Fibroblast of upper back skin (primary cell): ENCODE data around the gene HORMAD2.
A peak's percentile ranks its signal among the peaks of the same experiment; 100 is the strongest.

Source experiments
- DNase-seq: peaks from one replicate; pipeline ENCODE4 v3.0.0-alpha.2; 2013

HORMAD2 gene

DNA sequence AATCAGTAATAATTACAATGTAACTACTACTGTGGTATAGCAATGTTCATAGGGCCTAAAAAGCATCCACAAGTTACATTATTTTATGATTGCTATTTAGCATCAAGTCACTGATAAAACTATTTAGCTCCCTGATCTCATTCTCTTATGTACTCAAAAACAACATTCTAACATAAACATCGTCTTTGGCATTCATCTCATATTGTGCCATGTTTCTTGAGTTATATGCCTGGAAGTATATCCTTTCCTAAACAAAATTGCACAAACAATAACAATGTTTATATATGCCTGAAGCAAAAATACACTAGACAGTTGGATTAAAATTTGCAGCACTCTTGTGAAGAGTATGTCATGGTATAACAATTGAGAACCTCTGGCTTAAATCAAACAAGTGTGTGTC, 34.1 kb downstream of the HORMAD2 start:
- no peak for DNase-seq

DNA sequence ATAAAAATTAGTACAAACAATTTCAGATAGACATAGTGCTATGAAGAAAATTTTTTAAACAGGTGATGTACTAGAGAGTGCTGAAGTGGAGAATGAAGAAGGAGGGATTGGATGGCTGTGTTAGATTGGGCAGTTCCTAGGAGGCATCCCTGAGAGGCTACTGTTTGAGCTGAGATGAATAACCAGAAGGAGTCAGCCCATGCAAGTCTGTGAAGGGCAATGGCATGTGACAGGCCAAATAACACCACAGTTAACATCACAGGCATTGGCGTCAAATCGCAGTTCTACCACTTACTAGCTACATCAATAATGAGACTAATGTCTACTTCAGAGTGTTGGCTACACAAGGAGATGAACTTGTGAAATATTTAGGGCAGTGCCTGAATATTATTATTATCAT, 35.4 kb downstream of the HORMAD2 start:
- DNase-seq, result no peak

DNA sequence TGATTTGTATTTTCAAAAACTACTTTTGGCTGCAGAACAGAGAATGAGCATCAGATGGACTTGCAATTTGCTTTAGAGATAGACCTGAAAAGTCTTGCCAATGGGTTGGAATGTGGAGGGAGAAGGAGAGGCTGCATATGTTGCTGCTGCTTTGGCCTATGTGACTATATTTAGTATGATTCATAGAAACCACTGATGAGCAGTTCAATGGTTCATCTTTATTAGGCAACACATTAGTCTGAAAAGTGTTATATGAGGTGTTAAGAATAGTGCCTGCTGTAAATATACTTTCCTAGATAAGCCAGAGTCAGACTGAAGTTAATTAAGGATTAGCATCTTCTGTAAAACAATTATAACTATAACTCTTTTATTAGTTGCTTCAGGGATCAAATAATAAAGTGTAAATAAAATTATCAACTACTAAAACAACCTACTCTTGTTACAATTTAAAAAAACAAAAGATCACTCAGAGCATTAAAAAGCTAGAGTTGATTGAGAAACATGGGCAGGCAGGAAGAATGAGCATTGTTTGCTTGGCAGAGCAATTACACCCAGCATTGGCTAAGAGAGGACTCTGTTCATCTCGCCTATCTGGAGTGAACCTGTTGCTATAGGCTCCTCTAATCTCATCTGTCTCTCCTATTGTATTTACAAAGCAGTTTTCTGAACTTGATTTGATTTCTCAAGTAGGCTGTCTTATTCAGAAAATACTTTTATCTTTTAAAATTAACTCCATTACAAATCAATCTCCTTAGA, 36.3 kb downstream of the HORMAD2 start:
- peak; percentile 76 for DNase-seq

DNA sequence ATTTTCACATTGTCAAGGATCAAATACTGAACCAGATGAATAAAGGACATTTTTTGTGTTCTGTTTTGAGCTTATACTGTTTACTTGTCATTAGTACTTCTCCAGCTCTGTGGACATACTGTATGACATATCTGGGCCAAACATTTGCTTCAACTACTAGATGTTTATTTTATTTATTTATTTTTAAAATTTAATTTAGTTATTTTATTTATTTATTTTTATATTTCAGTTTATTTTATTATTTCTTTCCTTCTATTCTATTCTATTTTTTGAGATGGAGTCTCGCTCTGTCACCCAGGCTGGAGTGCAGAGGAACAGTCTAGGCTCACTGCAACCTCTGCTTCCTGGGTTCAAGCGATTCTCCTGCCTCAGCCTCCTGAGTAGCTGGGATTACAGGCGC, 37.0 kb downstream of the HORMAD2 start:
- no peak for DNase-seq

DNA sequence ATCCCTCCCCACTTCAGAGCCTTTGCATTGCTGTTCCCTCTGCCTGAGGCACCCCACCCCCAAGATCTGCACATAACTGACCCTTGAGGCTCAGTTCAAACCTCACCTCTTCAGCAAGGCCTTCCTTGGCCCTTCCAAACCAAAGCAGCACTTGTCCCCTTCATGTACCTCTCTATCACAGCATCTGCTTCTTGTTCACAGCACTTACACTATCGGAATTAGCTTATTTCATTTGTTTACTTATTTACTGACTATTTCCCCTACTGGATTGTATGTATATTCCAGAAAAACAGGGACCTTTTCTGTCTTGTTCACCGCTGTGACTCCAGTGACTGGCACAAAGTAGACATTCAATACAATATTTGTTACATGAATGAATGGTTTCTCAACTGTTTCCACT, 38.0 kb downstream of the HORMAD2 start:
- no peak for DNase-seq

DNA sequence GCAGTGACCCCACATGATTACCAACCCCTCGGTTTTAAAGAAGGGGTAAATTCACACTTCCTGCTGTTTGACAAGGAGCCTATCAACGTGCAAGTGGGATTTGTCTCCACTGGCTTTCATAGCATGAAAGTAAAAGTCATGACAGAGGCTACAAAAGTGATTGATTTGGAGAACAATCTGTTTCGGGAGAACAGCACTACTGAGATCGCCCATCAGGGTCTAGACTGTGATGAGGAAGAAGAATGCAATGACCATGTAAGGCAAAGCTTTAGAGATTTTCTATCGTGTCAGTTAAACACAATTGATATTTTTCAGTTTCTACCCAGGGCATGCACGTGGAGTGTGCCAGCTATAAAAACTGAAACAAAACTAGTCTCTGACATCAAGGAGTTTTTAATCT, 41.7 kb downstream of the HORMAD2 start:
- no peak for DNase-seq

DNA sequence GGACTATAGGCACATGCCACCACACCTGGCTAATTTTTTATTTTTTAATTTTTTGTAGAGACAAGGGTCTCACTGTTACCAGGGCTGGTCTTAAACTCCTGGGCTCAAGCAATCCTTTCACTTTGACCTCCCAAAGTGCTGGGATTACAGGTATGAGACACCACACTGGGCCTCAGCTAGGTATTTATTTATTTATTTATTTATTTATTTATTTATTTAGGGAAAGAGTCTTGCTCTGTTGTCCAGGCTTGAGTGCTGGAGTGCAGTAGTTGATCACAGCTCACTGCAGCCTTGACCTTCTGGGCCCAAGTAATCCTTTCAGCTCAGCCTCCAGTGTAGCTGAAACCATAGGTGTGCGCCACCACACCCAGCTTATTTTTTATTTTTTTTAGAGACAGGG, 43.2 kb downstream of the HORMAD2 start:
- DNase-seq, result no peak

DNA sequence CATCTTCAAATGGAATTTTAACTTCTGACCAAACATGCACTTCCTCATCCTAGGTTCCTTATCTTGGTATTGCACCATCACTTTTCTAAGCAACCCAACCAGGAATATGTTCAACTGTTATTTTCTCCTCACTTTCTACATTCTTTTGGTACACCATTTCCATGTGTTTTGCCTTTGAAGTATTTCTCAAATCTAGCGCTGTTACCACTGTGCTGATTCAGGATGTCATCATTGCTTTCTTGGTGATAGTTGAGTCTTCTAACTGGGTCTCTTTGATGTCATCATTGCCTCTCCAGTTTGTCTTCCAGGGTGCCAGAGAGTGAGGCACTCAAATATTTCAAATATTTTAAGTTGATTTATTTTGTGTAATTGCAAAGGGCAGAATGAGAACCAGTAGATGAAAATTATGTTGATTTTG, 47.5 kb downstream of the HORMAD2 start:
- peak; percentile 82 for DNase-seq

DNA sequence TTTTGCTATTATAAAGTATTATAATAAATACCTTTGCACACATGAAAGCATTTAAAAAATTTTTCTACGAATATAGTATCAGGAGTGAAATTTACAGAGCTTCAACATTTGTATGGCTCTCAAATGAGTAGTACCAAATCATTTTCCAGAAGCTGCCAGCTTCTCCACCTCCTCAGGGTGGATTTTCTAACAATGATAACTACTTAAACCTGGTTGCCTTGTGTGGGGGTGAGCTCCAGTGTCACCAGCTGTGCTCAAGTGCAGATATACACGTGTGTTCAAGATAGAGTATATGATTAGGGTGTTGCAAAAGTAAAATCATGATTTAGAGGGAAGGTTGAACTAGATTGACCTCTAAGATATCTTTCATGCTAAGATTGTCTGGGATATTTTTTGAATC, 48.2 kb downstream of the HORMAD2 start:
- no peak for DNase-seq

DNA sequence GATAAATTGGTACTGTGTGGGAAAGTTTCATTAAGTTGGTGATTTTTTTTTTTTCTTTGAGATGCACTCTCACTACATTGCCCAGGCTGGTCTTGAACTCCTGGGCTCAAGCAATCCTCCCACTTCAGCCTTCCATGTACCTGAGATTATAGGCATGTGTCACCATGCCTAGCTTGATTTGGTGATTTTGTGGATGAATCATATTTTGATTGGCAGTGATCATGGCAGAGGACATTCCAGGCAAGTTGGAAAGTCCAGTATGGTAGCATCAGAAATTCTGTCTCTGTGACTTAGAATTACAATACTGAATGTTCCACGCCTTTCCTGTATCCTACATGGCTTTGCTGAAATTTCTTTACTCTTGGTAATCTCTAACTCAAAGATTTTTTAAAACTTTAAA, 49.4 kb downstream of the HORMAD2 start:
- no peak for DNase-seq

DNA sequence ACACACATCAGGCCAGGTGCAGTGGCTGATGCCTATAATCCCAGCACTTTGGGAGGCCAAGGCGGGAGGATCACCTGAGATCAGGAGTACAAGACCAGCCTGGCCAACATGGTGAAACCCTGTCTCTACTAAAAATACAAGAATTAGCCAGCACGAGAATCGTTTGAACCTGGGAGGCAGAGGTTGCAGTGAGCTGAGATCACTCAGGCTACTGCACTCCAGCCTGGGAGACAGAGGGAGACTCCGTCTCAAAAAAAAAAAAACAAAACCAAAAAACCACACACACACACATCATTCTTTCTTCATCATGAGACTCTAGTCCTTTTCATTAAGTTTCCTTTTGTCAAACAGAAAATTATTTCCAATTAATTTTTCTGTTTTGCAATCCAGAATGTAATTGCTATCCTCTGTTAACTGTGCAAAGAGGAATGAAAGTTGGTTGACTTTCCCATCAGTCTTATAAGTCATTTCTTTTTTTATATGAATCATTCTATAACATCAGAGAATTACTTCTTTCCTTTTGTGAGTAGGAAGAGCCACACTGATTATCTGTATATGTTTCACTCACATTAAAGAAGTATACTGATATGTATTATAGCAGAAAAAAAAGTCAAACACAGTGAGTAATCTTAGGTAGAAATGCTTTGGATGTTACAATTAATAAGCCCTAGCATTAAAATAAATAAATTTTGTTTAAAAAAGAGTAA, 52.2 kb downstream of the HORMAD2 start:
- DNase-seq, result no peak

DNA sequence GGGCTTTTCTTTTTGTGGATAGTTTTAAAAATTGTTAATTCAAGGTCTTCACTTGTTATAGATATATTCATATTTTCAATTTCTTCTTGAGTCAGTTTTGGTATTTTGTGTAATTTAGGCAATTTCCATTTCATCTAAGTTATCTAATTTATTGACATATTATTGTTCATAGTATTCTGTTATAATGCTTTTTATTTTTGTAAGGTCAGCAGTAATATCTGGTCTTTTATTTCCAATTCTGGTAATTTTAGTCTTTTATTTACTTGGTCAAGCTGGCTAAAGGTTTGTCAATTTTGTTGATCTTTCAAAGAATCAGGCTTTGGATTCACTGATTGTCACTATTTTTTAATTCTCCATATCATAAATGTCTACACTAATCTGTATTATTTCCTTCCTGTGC, 60.1 kb downstream of the HORMAD2 start:
- DNase-seq, result no peak

DNA sequence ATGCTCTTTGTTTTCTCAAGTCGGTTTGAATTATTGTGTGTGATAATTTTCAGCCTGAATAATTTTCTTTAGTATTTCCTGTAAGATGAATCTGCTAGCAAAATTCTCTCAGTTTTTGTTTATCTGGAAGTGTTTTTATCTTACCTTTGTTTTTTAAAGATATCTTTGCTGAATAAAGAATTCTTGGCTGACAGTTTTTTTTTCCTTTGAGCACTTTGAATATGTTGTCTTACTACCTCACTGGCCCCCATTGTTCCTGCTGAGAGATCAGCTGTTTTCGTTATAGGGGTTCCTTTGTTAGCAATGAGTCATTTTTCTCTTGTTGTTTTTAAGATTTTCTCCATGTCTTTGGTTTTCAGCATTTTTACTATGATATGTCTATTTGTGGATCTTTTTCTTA, 63.0 kb downstream of the HORMAD2 start:
- no peak for DNase-seq

DNA sequence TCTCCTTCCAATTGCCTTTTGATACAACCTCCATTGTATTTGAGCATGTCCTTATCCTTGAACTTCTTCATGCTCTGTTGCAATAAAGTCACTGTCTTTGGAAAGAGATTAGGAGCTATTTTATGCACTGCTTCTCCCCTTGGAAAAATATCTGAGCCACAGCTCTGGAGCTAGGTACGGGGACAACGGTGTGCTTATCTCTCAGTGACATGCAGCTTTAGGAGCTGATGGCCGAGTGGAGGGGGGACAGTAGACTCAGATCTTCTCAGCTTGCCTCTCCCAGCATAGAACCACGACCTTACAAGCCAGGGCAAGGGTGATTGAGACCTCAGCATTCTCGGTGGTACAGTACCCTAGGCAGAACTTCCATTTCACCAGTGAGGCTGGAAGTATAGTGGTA, 64.1 kb downstream of the HORMAD2 start:
- DNase-seq, result no peak

DNA sequence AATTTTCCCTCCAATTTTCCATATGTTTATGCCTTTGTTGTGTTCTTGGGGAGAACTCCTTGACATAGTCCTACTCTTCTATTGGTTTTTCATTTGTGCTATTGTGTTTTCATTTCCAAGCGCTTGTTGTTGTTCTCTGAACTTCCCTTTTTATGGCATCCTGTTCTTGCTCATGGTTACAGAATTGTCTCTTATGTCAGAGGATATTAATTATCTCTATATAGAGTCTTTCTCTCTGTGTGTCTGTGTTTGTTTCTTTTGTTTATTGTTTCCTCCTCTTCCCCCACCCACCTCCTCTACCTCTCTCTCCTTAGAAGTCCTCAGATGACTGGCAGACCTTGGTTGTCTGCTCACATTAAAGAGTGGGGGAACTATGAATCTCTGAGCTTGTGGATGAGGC, 69.9 kb downstream of the HORMAD2 start:
- DNase-seq, result no peak

DNA sequence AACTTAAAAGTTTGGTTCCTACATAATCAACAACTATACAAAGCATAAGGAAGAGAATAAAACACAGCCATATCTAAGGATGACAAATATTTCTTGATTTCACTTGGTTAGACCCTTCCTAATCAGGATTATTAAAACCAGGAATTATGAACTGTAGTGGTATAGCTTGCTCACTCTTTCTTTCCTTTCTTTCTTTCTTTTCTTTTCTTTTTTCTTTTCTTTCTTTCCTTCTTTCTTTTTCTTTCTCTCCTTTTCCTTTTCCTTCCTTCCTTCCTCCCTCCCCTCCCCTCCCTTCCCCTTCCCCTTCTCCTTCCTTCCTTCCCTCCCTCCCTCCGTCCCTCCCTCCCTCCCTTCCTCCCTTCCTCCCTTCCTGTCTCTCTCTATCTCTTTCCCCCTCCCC, 78.0 kb downstream of the HORMAD2 start:
- DNase-seq, result no peak

DNA sequence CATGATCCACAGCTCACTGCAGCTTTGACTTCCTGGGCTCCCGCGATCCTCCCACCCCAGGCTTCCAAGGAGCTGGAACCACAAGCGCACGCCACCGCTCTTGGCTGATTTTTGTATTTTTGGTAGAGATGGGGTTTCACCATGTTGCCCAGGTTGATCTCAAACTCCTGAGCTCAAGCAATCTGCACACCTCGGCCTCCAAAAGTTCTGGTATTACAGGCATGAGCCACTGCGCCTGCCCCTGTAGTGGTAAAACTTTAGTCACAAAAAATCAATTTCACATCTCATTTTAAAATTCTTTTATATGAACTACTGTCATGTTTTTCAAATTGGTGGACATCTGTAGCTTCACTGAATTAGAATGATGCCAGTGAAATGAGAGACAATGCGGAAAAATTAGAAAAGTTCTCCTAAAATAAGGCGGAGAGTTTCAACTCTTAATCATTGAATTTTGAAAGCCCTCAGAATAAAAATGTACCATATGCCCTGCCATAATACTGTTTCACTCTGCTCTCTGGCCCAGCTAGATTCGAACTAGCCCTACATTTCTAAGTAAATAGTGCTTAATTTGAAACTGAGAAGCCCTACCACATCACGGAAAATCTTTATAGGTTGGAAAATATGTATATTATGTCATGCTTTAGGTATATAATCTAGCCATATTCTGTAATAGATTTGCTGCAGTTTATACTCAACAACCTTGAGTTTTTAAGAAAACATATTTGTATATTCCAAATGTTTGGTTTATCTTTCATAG, 78.7 kb downstream of the HORMAD2 start:
- no peak for DNase-seq

DNA sequence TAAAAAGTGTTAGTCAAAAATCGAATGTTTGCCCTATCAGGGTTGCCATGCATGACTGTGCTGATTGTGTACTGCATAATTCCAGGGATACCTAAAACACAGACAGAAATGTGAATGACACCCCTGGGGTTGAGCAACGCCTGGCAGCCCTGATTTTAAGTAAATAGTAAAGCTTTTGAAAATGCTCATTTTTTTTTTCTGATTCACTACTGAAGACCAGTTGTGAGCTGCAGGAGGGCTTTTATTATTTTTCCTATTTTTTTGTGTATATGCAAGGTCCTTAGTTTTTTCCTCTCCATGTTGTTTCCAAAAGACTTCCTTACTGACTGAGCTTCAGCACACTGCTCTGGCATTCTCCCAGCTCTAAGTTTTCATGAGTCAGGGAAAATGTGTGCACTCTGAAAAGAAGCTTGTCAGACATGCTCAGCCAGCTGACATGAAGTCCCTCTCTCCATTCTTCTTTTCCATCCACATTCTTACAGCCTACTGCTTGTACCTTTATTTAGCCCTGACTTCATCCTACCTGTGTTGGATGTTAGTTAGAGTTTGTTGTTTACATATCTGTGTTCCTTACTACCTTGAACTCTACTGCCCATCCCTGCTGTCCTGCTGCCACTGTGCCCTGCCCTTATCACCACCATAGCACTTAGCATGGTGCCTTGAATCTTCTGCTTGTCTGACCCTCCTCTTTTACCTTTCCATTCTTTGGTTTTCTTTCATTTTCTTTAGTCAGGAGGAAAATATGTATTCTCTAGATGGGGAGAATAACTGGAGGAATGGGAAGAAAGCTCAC, 79.5 kb downstream of the HORMAD2 start:
- DNase-seq, result peak; percentile 83

DNA sequence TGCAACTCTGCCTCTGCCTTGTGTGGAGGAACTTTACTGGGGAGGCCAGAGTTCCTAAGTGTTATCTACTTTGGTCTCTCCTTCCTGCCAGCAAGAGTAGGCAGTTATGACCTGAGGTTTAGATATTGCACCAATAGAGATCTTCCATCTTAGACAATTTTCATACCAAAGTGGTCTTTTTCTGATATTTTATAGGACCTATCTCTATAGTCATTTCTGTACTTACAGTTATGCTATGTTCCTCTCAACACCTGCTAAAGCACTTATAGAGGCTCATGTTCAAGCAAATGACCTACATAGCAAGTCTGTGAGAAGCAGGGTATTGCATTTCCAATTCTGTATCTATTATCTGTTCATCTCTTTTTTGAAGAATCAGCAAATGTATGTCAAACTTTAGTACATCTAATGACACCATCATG, 80.8 kb downstream of the HORMAD2 start:
- DNase-seq, result no peak

DNA sequence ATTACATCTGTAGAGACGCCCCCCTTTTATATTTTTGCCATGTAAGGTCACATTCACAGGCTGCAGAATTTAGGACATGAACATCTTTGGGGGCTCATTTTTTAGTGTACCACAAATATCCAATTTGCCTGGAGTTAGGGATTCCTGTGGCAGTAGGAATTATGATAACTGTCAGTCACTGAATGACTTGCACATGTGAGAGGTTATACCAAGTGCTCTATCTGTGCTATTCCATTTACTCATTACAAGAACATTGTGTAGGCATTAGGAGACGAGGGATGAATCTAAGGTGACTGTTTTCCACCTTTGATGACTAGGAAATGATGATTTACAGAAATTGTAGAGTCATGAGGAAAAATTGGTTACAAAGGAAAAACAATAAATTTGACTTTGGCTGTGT, 87.0 kb downstream of the HORMAD2 start:
- DNase-seq, result peak; percentile 30

DNA sequence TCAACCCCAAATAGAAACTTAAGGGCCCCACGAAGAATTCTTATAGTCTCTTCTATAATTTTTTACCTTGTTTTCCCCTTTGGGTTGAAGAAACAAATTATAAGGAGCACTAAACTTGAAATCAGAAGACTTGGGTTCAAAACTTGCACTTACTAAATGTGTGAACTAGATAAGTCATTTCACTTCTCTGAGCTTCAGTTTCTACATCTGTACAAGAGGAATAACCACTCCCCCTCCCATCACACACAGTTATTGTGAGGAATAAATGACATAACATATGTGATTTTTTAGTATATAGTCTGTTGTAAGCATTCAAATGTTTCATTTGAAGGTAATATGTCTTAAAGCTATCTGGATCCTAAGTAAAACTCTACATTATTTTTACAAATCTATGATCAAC, 87.5 kb downstream of the HORMAD2 start:
- DNase-seq, result no peak

DNA sequence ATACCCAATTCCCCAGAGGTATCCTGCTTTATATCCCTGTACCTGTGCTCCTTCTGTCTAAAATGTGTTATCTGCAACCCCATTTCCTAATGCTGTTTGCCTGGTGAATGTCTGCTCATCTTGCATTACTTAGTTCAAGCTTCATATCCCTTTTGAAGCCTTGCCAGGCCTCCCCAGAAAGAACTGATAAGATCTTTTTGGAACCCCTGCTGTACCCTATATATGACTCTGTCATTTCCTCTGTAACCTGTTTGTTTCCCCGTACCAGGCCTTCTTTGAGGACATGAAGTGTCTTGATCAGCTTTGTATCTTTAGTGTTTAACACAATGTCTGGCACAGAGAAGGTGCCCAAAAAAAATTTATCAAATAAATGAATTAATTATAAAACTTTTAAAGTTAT, 88.7 kb downstream of the HORMAD2 start:
- no peak for DNase-seq

DNA sequence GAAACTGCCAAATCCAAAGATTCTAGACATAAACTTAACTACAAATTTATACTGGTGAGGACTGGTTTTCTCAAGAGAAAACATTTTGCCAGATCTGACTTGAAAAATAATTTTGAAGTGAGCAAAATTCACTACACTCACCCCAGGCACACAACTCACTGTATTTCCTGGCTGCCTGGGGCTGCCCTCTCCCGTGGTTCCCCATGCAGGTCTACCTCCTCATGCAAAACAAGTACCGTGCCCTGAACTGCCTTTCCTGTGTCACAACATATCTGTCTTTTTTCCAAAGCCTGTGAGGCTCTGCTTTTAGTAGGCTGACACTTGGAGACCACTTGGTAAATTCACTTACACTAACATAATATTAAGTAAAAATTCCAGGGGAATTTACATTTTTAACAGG, 89.9 kb downstream of the HORMAD2 start:
- DNase-seq, result no peak
